Fibroblast of pulmonary artery (primary cell): Measurements from ENCODE around the gene KRAS.

Experiments
- DNase-seq: peaks from one replicate; pipeline ENCODE4 v3.0.0-alpha.2; 2010; ENCODE audit warnings: low read depth
- H3K4me3 ChIP-seq: replicated peaks from 2 replicates; pipeline ENCODE4 v1.5.1; 2011; ENCODE audit warnings: low read depth, mild to moderate bottlenecking, control low read depth, low read length, moderate library complexity
- CTCF ChIP-seq: IDR thresholded peaks from 2 replicates; pipeline ENCODE4 v1.5.1; 2011; ENCODE audit warnings: mild to moderate bottlenecking, control low read depth, low read length, inconsistent platforms; ENCODE audit errors: missing control alignments

Gene KRAS

GRCh38 chr12:25189656-25190055 is 61.1 kb downstream of the KRAS start:
- DNase-seq = no peak
- no peak for TF ChIP-seq CTCF
- H3K4me3 ChIP-seq = no peak overlapping the region

GRCh38 chr12:25187781-25188180 is 62.9 kb downstream of the KRAS start:
- DNase-seq = peak; percentile 67
- no peak overlapping the region for H3K4me3 ChIP-seq
- no peak for TF ChIP-seq CTCF

- DNase-seq = no peak
- H3K4me3 ChIP-seq = no peak overlapping the region
Observed at GRCh38 chr12:25186788-25187402, 63.8 kb downstream of the KRAS start.

GRCh38 chr12:25186038-25186787 is 64.5 kb downstream of the KRAS start:
- DNase-seq = no peak
- no peak overlapping the region for H3K4me3 ChIP-seq
- no peak for TF ChIP-seq CTCF

More at GRCh38 chr12:25186788-25187402, 63.8 kb downstream of the KRAS start:
- no peak for TF ChIP-seq CTCF

- H3K4me3 ChIP-seq = no peak overlapping the region
- no peak for TF ChIP-seq CTCF
- no peak for DNase-seq
Observed at GRCh38 chr12:25184132-25184531, 66.6 kb downstream of the KRAS start.

- TF ChIP-seq CTCF = no peak
- DNase-seq = no peak
Observed at GRCh38 chr12:25182765-25183164, 68.0 kb downstream of the KRAS start.

More at GRCh38 chr12:25182765-25183164, 68.0 kb downstream of the KRAS start:
- H3K4me3 ChIP-seq = no peak overlapping the region
